OCI-LY3 (cell line): ENCODE data around the gene CFAP99.

Experiments
- CTCF ChIP-seq: fragments of 200-600, 300-600 bp; sonication (generic); IDR thresholded peaks from 2 replicates; pipeline ENCODE4 v1.5.1; 2014; ENCODE audit warnings: antibody characterized with exemption, low read length, low read depth
- EZH2phosphoT487 ChIP-seq: fragments of 200-600 bp; shearing (Covaris generic); IDR thresholded peaks from 2 replicates; pipeline ENCODE4 v1.6.1; 2018; ENCODE audit warnings: antibody characterized with exemption, mixed run types, low read depth

GRCh38 chr4:2408976-2409375 is 9.8 kb upstream of the CFAP99 start:
- TF ChIP-seq CTCF = no peak
- TF ChIP-seq EZH2phosphoT487 = no peak
